Epithelial cell of esophagus (primary cell): ENCODE measurements around the gene DNASE1L3.

Source experiments
- DNase-seq: peaks from one replicate; pipeline ENCODE4 v3.0.0; 2010; ENCODE audit warnings: low read depth
- H3K4me3 ChIP-seq: 2 replicates; pipeline ENCODE4 v1.5.1; 2011; ENCODE audit warnings: mild to moderate bottlenecking, low read length, control low read depth
- TF ChIP-seq, protein P1 (sequence below): IDR thresholded peaks from 2 replicates; pipeline ENCODE4 v1.5.1; 2011; ENCODE audit warnings: low read depth, mild to moderate bottlenecking, low read length, control low read depth, inconsistent platforms; ENCODE audit not compliant: insufficient read depth; ENCODE audit errors: missing control alignments

DNASE1L3 gene

DNA sequence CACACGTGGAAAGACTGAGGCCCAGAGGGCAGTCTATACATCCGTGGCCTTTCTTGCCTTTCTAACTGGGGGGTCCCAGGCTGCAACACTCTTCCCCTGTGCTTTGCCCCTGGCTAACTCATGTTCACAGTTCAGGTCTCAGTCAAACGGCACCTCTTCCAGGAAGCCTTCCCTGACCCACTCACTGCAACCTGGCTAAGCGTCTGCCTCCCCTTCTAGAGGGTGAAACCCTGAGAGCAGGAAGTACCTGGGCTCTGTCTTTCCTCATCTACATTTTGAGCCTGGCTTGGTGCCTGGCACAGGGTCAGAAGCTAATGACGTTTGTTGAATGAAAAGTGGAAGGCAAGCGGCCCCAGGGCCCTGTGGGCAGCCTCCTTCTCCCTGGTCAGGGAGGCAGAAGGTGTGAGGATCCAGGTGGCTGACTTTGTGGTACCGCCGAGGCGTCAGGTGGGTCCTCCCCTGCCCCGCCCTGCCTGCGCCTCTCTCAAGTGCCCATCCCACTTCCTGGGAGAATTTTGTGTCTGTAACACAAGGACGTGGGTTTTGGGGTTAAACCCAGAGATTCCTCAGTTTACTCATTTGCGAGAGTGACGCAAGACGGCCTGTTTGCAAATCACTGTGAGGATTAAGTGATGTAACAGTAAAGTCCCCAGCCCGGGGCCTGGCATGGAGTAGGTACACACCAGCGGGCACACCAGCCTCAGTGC, 32.1 kb downstream of the DNASE1L3 start:
- peak; percentile 51 for DNase-seq
- TF ChIP-seq, protein P1, sequence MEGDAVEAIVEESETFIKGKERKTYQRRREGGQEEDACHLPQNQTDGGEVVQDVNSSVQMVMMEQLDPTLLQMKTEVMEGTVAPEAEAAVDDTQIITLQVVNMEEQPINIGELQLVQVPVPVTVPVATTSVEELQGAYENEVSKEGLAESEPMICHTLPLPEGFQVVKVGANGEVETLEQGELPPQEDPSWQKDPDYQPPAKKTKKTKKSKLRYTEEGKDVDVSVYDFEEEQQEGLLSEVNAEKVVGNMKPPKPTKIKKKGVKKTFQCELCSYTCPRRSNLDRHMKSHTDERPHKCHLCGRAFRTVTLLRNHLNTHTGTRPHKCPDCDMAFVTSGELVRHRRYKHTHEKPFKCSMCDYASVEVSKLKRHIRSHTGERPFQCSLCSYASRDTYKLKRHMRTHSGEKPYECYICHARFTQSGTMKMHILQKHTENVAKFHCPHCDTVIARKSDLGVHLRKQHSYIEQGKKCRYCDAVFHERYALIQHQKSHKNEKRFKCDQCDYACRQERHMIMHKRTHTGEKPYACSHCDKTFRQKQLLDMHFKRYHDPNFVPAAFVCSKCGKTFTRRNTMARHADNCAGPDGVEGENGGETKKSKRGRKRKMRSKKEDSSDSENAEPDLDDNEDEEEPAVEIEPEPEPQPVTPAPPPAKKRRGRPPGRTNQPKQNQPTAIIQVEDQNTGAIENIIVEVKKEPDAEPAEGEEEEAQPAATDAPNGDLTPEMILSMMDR, result no peak
- H3K4me3 ChIP-seq, result no peak overlapping the region

DNA sequence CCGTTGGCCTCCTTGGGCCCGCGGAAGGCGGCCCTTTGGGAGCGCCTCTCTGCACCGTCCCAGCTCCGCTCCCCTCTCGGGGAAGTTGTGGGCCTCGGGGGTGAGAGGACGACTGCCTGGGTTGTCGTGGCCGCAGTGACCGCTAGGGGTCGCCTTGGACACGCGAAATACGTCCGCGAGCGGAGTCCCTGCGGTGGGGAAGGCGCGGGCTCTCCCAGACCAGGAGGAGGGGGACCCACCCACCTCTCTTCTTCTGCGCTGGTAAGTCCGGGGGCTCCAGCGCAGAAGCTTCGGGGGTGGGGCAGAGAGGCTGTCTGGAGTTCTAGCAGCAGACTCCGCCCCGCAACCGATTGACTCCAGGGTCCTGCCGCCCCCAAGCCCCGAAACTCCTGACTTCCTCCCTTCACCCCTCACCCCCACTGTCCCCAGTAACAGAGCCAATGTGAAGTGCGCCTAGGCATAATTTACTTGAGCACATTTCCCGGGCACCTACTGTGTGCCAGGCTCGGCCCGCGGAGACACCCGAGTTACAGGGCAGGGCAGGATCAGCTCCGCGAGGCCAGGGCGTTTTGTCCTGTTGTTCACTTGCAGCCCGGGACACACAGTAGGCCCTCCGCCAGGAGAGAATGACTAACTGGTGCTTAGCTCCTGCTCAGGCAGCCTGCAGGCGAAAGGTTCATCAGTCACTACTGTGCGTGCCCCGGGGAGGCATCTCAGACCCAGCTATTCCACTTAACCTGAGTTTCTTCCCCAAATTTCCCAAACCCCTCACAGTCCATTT, 32.8 kb downstream of the DNASE1L3 start:
- H3K4me3 ChIP-seq, result peak overlapping the region; percentile 36
- TF ChIP-seq, protein P1, result peak; percentile 82
- DNase-seq, result peak; percentile 76

DNA sequence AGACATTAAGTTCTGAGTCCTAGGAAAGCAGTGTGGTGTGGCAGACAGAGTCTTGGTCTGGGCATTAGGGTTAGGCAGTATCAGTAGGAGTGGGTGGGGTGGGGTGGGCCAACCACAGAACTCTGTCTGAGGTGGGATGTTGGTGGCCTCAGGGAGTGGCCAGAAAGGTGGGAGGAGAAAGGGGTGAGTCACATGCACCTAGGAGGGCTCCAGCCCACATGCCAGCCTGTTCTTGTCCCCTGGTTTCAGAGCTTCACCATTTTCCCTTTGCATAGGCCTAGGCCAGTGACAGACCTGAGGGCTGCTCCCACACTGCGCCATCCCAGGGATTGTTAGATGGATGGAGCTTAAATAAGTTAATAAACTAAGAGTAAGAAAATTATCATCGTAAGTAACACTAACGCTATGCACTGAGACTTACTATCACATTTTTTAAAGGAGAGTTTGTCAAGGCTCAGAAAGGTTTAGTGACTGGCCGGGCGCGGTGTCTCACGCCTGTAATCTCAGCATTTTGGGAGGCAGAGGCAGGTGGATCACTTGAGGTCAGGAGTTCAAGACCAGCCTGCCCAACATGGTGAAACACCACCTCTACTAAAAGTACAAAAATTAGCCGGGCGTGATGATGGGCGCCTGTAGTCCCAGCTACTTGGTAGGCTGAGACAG, 33.8 kb downstream of the DNASE1L3 start:
- DNase-seq, result peak; percentile 65
- H3K4me3 ChIP-seq, result no peak overlapping the region
- TF ChIP-seq, protein P1, result no peak

DNA sequence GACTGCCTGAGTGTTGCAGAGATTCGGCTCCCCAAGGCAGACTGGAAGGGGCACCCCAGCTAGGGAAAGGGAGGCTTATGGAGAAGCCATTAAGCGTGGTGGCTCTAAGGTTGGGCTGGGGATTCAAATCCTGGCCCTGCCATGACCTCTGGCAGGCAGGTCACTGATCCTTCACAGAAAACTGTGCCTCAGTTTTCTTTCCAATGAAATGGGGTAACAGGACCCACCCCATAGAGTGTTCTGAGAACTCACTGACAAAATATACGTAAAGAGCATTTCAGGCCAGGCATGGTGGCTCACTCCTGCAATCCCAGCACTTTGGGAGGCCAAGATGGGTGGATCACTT, 34.6 kb downstream of the DNASE1L3 start:
- no peak overlapping the region for H3K4me3 ChIP-seq
- DNase-seq, result no peak
- TF ChIP-seq, protein P1, result no peak

DNA sequence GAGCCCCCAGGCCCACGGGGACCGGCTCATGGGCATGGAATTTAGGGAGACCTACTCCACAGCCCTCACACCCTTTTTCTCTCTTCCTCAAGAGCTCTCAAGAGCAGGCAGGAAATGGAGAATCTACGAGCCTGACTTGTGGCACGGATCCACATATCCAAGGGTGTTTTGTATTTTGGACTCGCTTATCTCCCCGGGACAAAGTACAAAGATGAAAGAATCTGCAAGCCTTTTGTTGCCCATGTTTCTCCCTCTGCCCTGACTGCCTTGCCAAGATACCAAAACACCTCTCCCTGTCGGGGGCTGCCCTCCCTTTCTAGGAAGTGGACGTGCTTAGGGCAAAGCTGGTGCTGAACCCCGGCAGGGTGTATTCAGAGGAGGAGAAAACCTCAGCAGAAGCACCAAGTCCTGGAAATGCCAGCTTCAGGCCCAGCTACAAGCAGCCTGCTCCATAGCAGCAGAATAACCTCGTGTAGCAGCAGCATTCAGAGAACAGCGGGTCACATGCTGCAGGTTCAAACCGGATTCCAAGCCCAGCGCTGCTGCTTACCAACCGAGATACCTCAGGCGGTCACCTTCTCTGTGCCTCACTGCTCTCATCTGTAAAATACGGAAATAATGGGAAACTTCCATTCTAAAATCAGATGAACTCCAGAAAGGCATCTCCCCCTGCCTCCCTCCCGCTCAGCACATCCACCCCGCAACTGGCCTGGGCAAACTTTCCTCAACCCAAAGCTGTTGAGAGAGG, 35.2 kb downstream of the DNASE1L3 start:
- peak; percentile 45 for DNase-seq
- TF ChIP-seq, protein P1, result no peak
- H3K4me3 ChIP-seq, result no peak overlapping the region

DNA sequence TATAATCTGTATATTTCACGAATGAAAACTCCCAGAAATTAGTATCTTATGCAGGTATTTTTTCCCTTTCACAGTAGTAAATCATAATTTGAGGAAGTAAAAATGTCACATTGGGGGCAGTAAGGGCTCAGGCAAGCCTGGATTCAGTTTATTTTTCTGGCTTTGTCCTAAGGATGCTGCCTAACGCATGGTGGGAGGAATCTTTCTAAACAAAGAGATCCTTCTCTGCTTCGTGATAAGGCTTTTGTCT, 35.7 kb downstream of the DNASE1L3 start:
- TF ChIP-seq, protein P1, result no peak
- DNase-seq, result no peak
- no peak overlapping the region for H3K4me3 ChIP-seq
